Measurements from ENCODE around the gene JAZF1.

The JAZF1 gene

DNA sequence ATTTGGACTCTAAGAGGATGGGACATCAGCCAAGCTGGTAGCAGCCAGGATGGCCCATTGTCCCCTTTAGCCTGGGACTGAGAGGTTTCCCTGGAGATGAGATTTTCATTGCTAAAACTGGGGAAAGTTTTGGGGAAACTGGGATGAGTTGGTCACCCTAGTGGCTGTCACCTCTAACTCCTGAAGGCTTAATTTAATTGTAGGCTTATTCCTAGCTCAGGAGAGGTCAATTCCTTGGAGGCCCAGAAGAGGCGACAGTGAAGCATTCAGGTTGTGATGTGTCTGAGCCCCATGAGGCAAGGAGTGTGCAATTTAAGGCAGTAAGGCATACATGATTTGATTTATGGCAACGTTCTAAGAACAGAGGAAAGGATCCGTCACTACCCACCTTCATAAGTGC lies 24.9 kb upstream of the JAZF1 start:
- TF ChIP-seq POLR2AphosphoS5 (IDR thresholded peaks at IDR 0.05; ENCODE audit: low read depth, low read length) (no peak), REST (IDR thresholded peaks at IDR 0.05; ENCODE audit: insufficient read depth in 1 of 2, low read depth in 2 of 2, low read length in 2 of 2) (no peak), FOXP2 (optimal IDR thresholded peaks at IDR 0.05; ENCODE audit: borderline replicate concordance, extremely low read depth, extremely low read length, insufficient read depth) (no peak), SIN3A (IDR thresholded peaks at IDR 0.05; ENCODE audit: borderline replicate concordance, insufficient read depth, low read length) (no peak)

DNA sequence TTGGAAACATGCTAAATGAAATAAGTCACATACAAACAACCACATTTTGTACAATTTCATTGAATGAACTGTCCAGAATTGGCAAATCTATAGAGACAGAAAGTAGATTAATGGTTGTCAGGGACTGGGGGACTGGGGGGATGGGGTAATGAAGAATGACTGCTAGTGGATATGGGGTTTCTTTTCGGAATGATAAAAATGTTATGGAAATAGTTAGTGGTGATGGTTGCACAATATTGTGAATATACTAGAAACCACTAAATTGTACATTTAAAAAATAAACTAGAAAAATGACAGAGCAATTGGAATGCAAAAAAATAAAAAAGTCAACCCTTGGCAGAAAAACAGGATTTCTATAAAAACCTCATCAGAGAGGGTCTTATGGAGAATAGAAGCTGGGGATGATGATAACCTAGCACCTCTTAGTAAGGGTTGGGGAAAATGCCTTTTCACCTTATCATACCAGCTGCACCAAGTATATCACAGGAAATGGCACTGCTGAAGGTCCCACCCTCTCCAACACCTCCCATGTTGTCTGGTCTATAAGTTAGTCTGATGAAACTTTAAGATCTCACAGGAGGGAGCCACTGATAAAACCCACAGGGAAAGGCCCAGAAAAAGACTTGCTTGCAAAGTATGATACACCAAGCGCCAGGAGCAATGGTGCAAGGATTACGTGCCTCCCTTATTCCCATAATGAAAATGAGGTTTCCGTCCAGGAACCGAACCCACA lies 23.1 kb upstream of the JAZF1 start:
- no peak for TF ChIP-seq FOXP2 (optimal IDR thresholded peaks at IDR 0.05; ENCODE audit: borderline replicate concordance, extremely low read depth, extremely low read length, insufficient read depth)
- TF ChIP-seq SIN3A (IDR thresholded peaks at IDR 0.05; ENCODE audit: borderline replicate concordance, insufficient read depth, low read length) = no peak
- TF ChIP-seq TAF1 (IDR thresholded peaks at IDR 0.05; ENCODE audit: borderline replicate concordance, insufficient read depth, low read length) = no peak
- no peak for TF ChIP-seq POLR2AphosphoS5 (IDR thresholded peaks at IDR 0.05; ENCODE audit: low read depth, low read length)
- no peak for TF ChIP-seq REST (IDR thresholded peaks at IDR 0.05; ENCODE audit: insufficient read depth in 1 of 2, low read depth in 2 of 2, low read length in 2 of 2)

GRCh38 chr7:28202222-28202621 lies 21.6 kb upstream of the JAZF1 start:
- no peak for TF ChIP-seq FOXP2 (optimal IDR thresholded peaks at IDR 0.05; ENCODE audit: borderline replicate concordance, extremely low read depth, extremely low read length, insufficient read depth)
- TF ChIP-seq TAF1 (IDR thresholded peaks at IDR 0.05; ENCODE audit: borderline replicate concordance, insufficient read depth, low read length) = no peak
- TF ChIP-seq REST (IDR thresholded peaks at IDR 0.05; ENCODE audit: insufficient read depth in 1 of 2, low read depth in 2 of 2, low read length in 2 of 2) = no peak
- no peak for TF ChIP-seq SIN3A (IDR thresholded peaks at IDR 0.05; ENCODE audit: borderline replicate concordance, insufficient read depth, low read length)
- no peak for TF ChIP-seq POLR2AphosphoS5 (IDR thresholded peaks at IDR 0.05; ENCODE audit: low read depth, low read length)

DNA sequence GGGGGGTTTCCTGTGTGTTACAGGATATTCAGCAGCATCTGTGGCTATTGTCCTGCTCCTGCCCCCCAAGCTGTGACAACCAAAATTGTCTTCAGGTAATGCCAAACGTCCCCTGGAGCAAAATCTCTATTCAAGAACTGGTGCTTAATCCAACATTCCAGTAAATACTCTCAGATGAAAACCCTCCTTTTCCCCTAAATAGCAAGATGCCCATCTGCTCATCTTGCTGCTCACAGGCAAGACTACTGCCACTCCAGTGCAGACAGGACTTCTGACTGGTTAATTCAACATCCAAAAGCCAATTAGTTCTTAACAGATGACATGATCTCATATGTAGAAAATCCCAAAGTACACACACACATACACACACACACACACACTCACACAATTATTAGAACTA lies 20.5 kb upstream of the JAZF1 start:
- TF ChIP-seq REST (IDR thresholded peaks at IDR 0.05; ENCODE audit: insufficient read depth in 1 of 2, low read depth in 2 of 2, low read length in 2 of 2) = no peak
- TF ChIP-seq TAF1 (IDR thresholded peaks at IDR 0.05; ENCODE audit: borderline replicate concordance, insufficient read depth, low read length) = no peak
- no peak for TF ChIP-seq POLR2AphosphoS5 (IDR thresholded peaks at IDR 0.05; ENCODE audit: low read depth, low read length)
- TF ChIP-seq SIN3A (IDR thresholded peaks at IDR 0.05; ENCODE audit: borderline replicate concordance, insufficient read depth, low read length) = no peak
- TF ChIP-seq FOXP2 (optimal IDR thresholded peaks at IDR 0.05; ENCODE audit: borderline replicate concordance, extremely low read depth, extremely low read length, insufficient read depth) = no peak
